ENCODE data around the gene SMURF1.

- TF ChIP-seq EZH2 (IDR thresholded peaks at IDR 0.05; ENCODE audit: insufficient read depth, poor library complexity, severe bottlenecking) (no peak), EZH2phosphoT487 (IDR thresholded peaks at IDR 0.05; ENCODE audit: insufficient read depth, low read depth) (no peak)
These were observed 18.4 kb downstream of the SMURF1 start for GRCh38 chr7:99125505-99125865.

All from GM23248 (cell line).